GM19351 (cell line): ENCODE results near the gene ZBTB44.
A peak's percentile ranks its signal among the peaks of the same experiment; 100 is the strongest.

Experiments
- ATAC-seq: cut with Tn5 transposase; IDR thresholded peaks from one replicate; pipeline ENCODE4 v1.9.1; 2021; ENCODE audit warnings: mild to moderate bottlenecking, moderate library complexity; ENCODE audit not compliant: unreplicated experiment

Gene ZBTB44

DNA sequence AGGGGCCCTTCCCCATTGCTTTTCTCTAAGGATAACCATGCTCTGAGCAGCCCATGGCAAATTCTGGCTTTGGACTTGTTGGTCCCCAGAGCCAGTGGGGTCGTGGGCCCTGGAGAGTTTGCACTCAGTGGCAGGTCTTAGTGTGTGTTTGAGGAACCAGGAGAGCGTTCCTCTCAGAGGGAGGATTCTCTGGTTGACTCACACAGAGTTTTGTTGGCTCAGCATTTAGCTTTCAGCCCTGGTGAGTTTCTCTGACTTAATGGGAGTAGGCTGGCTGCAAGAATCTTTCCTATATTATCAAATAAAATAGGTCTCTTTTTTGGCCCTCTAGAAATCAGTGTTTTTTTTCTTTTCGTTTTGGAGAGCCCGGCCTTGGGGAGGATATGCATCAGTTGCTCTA is 134.2 kb downstream of the ZBTB44 start:
- ATAC-seq = peak; percentile 56

- no peak for ATAC-seq
Measured at GRCh38 chr11:130179396-130180306, 135.1 kb downstream of the ZBTB44 start.

DNA sequence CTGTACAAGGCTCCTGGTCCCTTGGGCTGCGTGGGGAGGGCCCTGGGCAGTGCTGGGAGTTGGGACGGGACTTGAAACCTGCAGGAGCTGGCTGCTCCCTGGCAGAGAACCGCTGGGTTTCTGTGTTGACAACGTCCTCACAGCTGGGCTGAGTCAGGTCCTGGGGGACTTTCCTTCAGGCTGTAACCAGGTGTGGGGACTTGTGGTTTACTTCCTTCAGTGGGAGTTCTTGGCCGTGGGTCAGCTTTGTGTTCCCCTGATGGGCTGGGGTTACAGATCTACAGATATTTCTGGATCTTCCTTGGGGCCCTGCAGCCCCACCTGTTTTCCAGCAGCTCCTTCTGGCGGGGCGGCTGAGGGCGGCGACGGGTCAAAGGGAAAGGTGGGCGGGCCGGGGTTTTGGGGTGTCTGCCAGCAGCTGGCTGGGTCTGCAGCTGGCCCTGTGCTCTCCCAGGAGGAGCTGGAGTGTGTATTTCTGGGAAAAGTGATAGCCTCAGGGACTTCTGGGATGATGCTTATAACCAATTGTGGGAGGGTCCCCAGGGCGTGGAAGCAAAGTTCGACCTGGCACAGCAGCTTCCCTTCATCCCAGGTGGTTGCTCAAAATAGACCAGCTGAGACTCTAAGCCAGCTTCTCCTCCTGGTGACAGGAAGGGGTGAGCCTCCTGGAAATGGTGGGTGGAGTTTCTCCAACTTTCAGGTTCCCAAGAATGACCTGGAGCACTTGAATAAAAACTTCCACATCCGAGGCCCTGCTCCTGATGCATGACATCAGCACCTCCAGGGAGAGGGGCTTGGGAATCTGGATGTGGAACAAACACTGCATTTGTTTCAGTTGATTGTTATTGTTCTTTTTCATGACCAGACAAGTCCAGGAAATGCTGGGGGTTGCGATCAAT is 136.0 kb downstream of the ZBTB44 start:
- ATAC-seq = no peak

GRCh38 chr11:130177782-130178181 is 136.9 kb downstream of the ZBTB44 start:
- no peak for ATAC-seq
